Left lung (tissue), 14 donors: ENCODE data around the gene JUN. TPM values are rescaled to one million over a fixed set of nuclear protein-coding genes. Genes with fewer than 3 reads are reported as not detected.

Experiments
- ATAC-seq: fragments of 200-7000 bp; cut with Tn5 transposase; one replicate; pipeline ENCODE4 v1.9.1; 2020; ENCODE audit warnings: moderate library complexity
- DNase-seq, 4 donors: peaks; one replicate each; pipeline ENCODE4 v3.0.0-alpha.2; 2013 to 2020
- H3K27ac ChIP-seq, 2 donors: fragments of 200-600 bp; sonication (generic) in 1 of 2; one replicate each; pipeline versions ENCODE4 v1.5.0 to v1.8.0; 2020 to 2021
- H3K27me3 ChIP-seq, 2 donors: fragments of 200-600 bp; sonication (generic) in 1 of 2; one replicate each; pipeline versions ENCODE4 v1.5.0 to v1.8.0; 2020 to 2021
- H3K36me3 ChIP-seq, 2 donors: fragments of 200-600 bp; sonication (generic) in 1 of 2; one replicate each; pipeline versions ENCODE4 v1.5.0 to v1.8.0; 2020 to 2021
- H3K4me1 ChIP-seq, 2 donors: fragments of 200-600 bp; one replicate each; pipeline ENCODE4 v1.8.0; 2021
- H3K4me3 ChIP-seq, 2 donors: fragments of 200-600 bp; sonication (generic) in 1 of 2; one replicate each; pipeline versions ENCODE4 v1.5.0 to v1.8.0; 2020 to 2021; ENCODE audit warnings: mild to moderate bottlenecking in 1 of 2
- H3K9me3 ChIP-seq, 2 donors: fragments of 200-600 bp; sonication (generic) in 1 of 2; one replicate each; pipeline versions ENCODE4 v1.5.0 to v1.8.0; 2020 to 2021
- intact Hi-C, 2 donors: fragments of 100-400 bp; cut with DNase I; formaldehyde crosslinking; loops; one replicate each; pipeline versions ENCODE4 v1.11.2 to v1.14.2; 2022
- long read RNA-seq, 12 donors: library from polyadenylated mRNA in 2 of 12; unstranded in 2 of 12; transcript quantifications; one replicate each; pipeline ENCODE4 v2.0.0 and lab custom pipeline, GENCODE V29; 2019 to 2026
- polyA plus RNA-seq, 6 donors: library from polyadenylated mRNA; unstranded; fragments of 120-200 nt; gene quantifications; one replicate each; pipeline ENCODE4 v1.2.1, GENCODE V29; 2013; ENCODE audit not compliant: insufficient read length in 6 of 6
- total RNA-seq, 2 donors: library from RNA; stranded (reverse); fragmentation: NEBNext Ultra II Directional; extraction: Animal tissue kit (Norgen Biotek cat#: 25700); gene quantifications; one replicate each; pipeline ENCODE4 v1.2.1, GENCODE V29; 2021
- TF ChIP-seq, protein P1 (sequence below), 2 donors: fragments of 200-600 bp; sonication (generic) in 1 of 2; IDR thresholded peaks; one replicate each; pipeline versions ENCODE4 v1.5.0 to v1.8.0; 2021; ENCODE audit warnings: antibody characterized with exemption in 2 of 2
- donor health status: DM: no; HTN: yes; CAD: no.
- donor health status: DM: no; HTN: no; CAD: no.

JUN gene
- 100 to 1,000 TPM; 102 to 135 TPM for total RNA-seq
- 100 to 1,000 TPM in 5 of 6 donors, 10 to 100 TPM in 1; 83.2 to 705 (median 253) TPM for polyA plus RNA-seq
- long read RNA-seq, donor 1, transcript JUN-201 (1 exons, 3,540 nt), result major isoform, 572 of 572 reads
- long read RNA-seq, donor 1, partial matches to known transcripts, result 0 of 572 reads
- long read RNA-seq, donor 1, other reads (novel, unspliced or antisense), result 0 of 572 reads
- long read RNA-seq, donor 2, transcript JUN-201 (1 exons, 3,540 nt), result major isoform, 1,145 of 1,150 reads
- long read RNA-seq, donor 2, partial matches to known transcripts, result 0 of 1,150 reads
- long read RNA-seq, donor 2, other reads (novel, unspliced or antisense), result 5 of 1,150 reads
- long read RNA-seq, donor 3, transcript JUN-201 (1 exons, 3,540 nt), result major isoform, 420 of 420 reads
- long read RNA-seq, donor 3, partial matches to known transcripts, result 0 of 420 reads
- long read RNA-seq, donor 3, other reads (novel, unspliced or antisense), result 0 of 420 reads
- long read RNA-seq, donor 4, transcript JUN-201 (1 exons, 3,540 nt), result major isoform, 133 of 135 reads
- long read RNA-seq, donor 4, partial matches to known transcripts, result 0 of 135 reads
- long read RNA-seq, donor 4, other reads (novel, unspliced or antisense), result 2 of 135 reads
- long read RNA-seq, donor 5, transcript JUN-201 (1 exons, 3,540 nt), result major isoform, 906 of 906 reads
- long read RNA-seq, donor 5, partial matches to known transcripts, result 0 of 906 reads
- long read RNA-seq, donor 5, other reads (novel, unspliced or antisense), result 0 of 906 reads
- long read RNA-seq, donor 6, transcript JUN-201 (1 exons, 3,540 nt), result major isoform, 714 of 714 reads
- long read RNA-seq, donor 6, partial matches to known transcripts, result 0 of 714 reads
- long read RNA-seq, donor 6, other reads (novel, unspliced or antisense), result 0 of 714 reads
- long read RNA-seq, donor 7, transcript JUN-201 (1 exons, 3,540 nt), result major isoform, 93 of 93 reads
- long read RNA-seq, donor 7, partial matches to known transcripts, result 0 of 93 reads
- long read RNA-seq, donor 7, other reads (novel, unspliced or antisense), result 0 of 93 reads
- long read RNA-seq, donor 8, transcript JUN-201 (1 exons, 3,540 nt), result major isoform, 512 of 512 reads
- long read RNA-seq, donor 8, partial matches to known transcripts, result 0 of 512 reads
- long read RNA-seq, donor 8, other reads (novel, unspliced or antisense), result 0 of 512 reads
- long read RNA-seq, donor 9, transcript JUN-201 (1 exons, 3,540 nt), result major isoform, 13 of 13 reads
- long read RNA-seq, donor 9, partial matches to known transcripts, result 0 of 13 reads
- long read RNA-seq, donor 9, other reads (novel, unspliced or antisense), result 0 of 13 reads
- long read RNA-seq, donor 10, transcript JUN-201 (1 exons, 3,540 nt), result major isoform, 36 of 36 reads
- long read RNA-seq, donor 10, partial matches to known transcripts, result 0 of 36 reads
- long read RNA-seq, donor 10, other reads (novel, unspliced or antisense), result 0 of 36 reads
- long read RNA-seq, donor 11, transcript JUN-201 (1 exons, 3,540 nt), result major isoform, 158 of 158 reads
- long read RNA-seq, donor 11, partial matches to known transcripts, result 0 of 158 reads
- long read RNA-seq, donor 11, other reads (novel, unspliced or antisense), result 0 of 158 reads
- long read RNA-seq, donor 12, transcript JUN-201 (1 exons, 3,540 nt), result major isoform, 405 of 405 reads
- long read RNA-seq, donor 12, partial matches to known transcripts, result 0 of 405 reads
- long read RNA-seq, donor 12, other reads (novel, unspliced or antisense), result 0 of 405 reads

GRCh38 chr1:58783993-58784757 is at the start of gene JUN:
TSS of gene JUN (minus strand) at chr1:58784047. CDS start at chr1:58783070, 977 bp downstream.
- DNase-seq (peak; percentile 99 to 100 (median 100)), ATAC-seq (peak; percentile 82)
- H3K4me3 ChIP-seq, result peak within 1 kb of the TSS; percentile 78 to 80
- H3K36me3 ChIP-seq, result peaks cover 0 to 10% of the 10 kb centered on the region in 2 donors
- H3K9me3 ChIP-seq, result no peaks in the 10 kb centered on the region
- TF ChIP-seq, protein P1, sequence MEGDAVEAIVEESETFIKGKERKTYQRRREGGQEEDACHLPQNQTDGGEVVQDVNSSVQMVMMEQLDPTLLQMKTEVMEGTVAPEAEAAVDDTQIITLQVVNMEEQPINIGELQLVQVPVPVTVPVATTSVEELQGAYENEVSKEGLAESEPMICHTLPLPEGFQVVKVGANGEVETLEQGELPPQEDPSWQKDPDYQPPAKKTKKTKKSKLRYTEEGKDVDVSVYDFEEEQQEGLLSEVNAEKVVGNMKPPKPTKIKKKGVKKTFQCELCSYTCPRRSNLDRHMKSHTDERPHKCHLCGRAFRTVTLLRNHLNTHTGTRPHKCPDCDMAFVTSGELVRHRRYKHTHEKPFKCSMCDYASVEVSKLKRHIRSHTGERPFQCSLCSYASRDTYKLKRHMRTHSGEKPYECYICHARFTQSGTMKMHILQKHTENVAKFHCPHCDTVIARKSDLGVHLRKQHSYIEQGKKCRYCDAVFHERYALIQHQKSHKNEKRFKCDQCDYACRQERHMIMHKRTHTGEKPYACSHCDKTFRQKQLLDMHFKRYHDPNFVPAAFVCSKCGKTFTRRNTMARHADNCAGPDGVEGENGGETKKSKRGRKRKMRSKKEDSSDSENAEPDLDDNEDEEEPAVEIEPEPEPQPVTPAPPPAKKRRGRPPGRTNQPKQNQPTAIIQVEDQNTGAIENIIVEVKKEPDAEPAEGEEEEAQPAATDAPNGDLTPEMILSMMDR (IDR thresholded peaks at IDR 0.05), result no peak
- intact Hi-C loops, result loop anchor here in 1 of 2 donors (2.0 to 10.0 kb wide), 3 partner anchors 31 to 513 kb away; partner anchors contain the start of gene FGGY
- H3K4me1 ChIP-seq, result peaks cover 20 to 39% of the 10 kb centered on the region in 2 donors
- peak within 1 kb of the TSS; percentile 97 to 100 for H3K27ac ChIP-seq
- H3K27me3 ChIP-seq, result peaks cover 0 to 57% of the 10 kb centered on the region in 2 donors

GRCh38 chr1:58833166-58833565 is 49.3 kb upstream of the JUN start:
- ATAC-seq, result no peak
- TF ChIP-seq, protein P1 (IDR thresholded peaks at IDR 0.05), result no peak
- H3K4me1 ChIP-seq, result peaks cover 0 to 17% of the 10 kb centered on the region in 2 donors

GRCh38 chr1:58830291-58830690 is 46.4 kb upstream of the JUN start:
- intact Hi-C loops, result no loop called here
- no peak for ATAC-seq
- Histone ChIP-seq H3K4me3 (no peak overlapping the region), H3K4me1 (peaks cover 2 to 10% of the 10 kb centered on the region in 2 donors), H3K9me3 (peaks cover 0 to 21% of the 10 kb centered on the region in 2 donors), H3K36me3 (no peaks in the 10 kb centered on the region), H3K27me3 (no peaks in the 10 kb centered on the region), H3K27ac (no peak overlapping the region)
- TF ChIP-seq, protein P1 (IDR thresholded peaks at IDR 0.05), result no peak
- DNase-seq, result no peak

More at GRCh38 chr1:58833166-58833565, 49.3 kb upstream of the JUN start:
- no peak overlapping the region for H3K4me3 ChIP-seq
- H3K9me3 ChIP-seq, result peaks cover 0 to 1% of the 10 kb centered on the region in 2 donors
- DNase-seq, result no peak
- H3K27ac ChIP-seq, result no peak overlapping the region
- H3K36me3 ChIP-seq, result no peaks in the 10 kb centered on the region
- intact Hi-C loops, result no loop called here
- H3K27me3 ChIP-seq, result no peaks in the 10 kb centered on the region

DNA sequence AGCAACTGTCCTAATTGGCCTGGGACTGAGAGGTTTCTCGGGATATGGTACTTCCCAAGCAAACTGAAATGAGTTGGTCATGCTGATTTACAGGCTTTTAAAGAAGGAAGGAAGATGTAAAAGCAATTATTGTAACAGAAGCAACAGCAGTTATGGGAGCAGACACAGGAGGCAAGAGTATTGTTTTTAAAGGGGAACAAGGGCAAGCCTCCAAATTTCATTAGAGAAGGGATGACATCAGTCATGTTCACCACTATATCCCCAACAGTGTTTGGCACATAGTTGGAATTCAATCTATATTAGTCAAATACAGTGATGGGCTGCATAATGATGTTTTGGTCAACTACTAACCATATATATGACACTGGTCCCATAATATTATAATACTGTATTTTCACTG is 46.0 kb upstream of the JUN start:
- ATAC-seq (no peak), DNase-seq (no peak)
- no peaks in the 10 kb centered on the region for H3K27me3 ChIP-seq
- peaks cover 6 to 14% of the 10 kb centered on the region in 2 donors for H3K4me1 ChIP-seq
- TF ChIP-seq, protein P1 (IDR thresholded peaks at IDR 0.05), result no peak
- H3K36me3 ChIP-seq, result no peaks in the 10 kb centered on the region
- no peak overlapping the region for H3K27ac ChIP-seq
- H3K4me3 ChIP-seq, result no peak overlapping the region
- peaks cover 0 to 21% of the 10 kb centered on the region in 2 donors for H3K9me3 ChIP-seq
- intact Hi-C loops, result no loop called here
